Cardiac muscle cell (in vitro differentiated cells and primary cell): ENCODE data around the gene KLHL30. TPM values are rescaled to one million over a fixed set of nuclear protein-coding genes. Genes with fewer than 3 reads are reported as not detected.

Experiments
- DNase-seq, 2 donors: peaks; one replicate each; pipeline versions ENCODE4 v3.0.0 to v3.0.0-alpha.2; 2010 to 2017; ENCODE audit warnings: low read depth in 1 of 2, low spot score in 1 of 2
- H3K27ac ChIP-seq: fragments of 200-600 bp; sonication (generic); 2 replicates; pipeline ENCODE4 v1.5.1; 2016
- H3K27me3 ChIP-seq: fragments of 200-600 bp; sonication (generic); 2 replicates; pipeline ENCODE4 v1.6.0; 2016; ENCODE audit warnings: control low read depth
- H3K36me3 ChIP-seq: fragments of 200-600 bp; sonication (generic); 2 replicates; pipeline ENCODE4 v1.5.1; 2016; ENCODE audit warnings: control low read depth
- H3K4me1 ChIP-seq: fragments of 200-600 bp; sonication (generic); 2 replicates; pipeline ENCODE4 v1.8.1; 2017; ENCODE audit warnings: low read depth, mild to moderate bottlenecking, mixed run types
- H3K4me3 ChIP-seq: fragments of 200-600 bp; sonication (generic); 2 replicates; pipeline ENCODE4 v1.5.1; 2016; ENCODE audit warnings: mild to moderate bottlenecking
- H3K9me3 ChIP-seq: fragments of 200-600 bp; sonication (generic); 2 replicates; pipeline ENCODE4 v1.5.1; 2017; ENCODE audit warnings: low read depth, mild to moderate bottlenecking, control low read depth
- polyA plus RNA-seq: library from polyadenylated mRNA; unstranded; fragments of >200 nt; fragmentation: Nextera tagmentation; extraction: Ambion mirVana; gene quantifications from 2 replicates; pipeline ENCODE4 v1.2.1, GENCODE V29; 2016
- total RNA-seq: library from RNA; depleted of rRNA; stranded (reverse); fragments of >200 nt; gene quantifications from 2 replicates; pipeline ENCODE4 v1.2.3, GENCODE V29; 2016
- TF ChIP-seq, protein P1 (sequence below): IDR thresholded peaks from 2 replicates; pipeline ENCODE4 v1.5.1; 2012; ENCODE audit warnings: low read depth, mild to moderate bottlenecking, low read length

KLHL30 gene
- total and polyA plus RNA-seq, 2 experiments from 2014 or later = 6.7 to 31.7 TPM

- no peaks in the 10 kb centered on the region for H3K4me1 ChIP-seq
- H3K27ac ChIP-seq = no peak overlapping the region
- no peak for DNase-seq
- no peaks in the 10 kb centered on the region for H3K9me3 ChIP-seq
- peaks cover 56% of the 10 kb centered on the region for H3K36me3 ChIP-seq
- no peak overlapping the region for H3K4me3 ChIP-seq
- TF ChIP-seq, protein P1, sequence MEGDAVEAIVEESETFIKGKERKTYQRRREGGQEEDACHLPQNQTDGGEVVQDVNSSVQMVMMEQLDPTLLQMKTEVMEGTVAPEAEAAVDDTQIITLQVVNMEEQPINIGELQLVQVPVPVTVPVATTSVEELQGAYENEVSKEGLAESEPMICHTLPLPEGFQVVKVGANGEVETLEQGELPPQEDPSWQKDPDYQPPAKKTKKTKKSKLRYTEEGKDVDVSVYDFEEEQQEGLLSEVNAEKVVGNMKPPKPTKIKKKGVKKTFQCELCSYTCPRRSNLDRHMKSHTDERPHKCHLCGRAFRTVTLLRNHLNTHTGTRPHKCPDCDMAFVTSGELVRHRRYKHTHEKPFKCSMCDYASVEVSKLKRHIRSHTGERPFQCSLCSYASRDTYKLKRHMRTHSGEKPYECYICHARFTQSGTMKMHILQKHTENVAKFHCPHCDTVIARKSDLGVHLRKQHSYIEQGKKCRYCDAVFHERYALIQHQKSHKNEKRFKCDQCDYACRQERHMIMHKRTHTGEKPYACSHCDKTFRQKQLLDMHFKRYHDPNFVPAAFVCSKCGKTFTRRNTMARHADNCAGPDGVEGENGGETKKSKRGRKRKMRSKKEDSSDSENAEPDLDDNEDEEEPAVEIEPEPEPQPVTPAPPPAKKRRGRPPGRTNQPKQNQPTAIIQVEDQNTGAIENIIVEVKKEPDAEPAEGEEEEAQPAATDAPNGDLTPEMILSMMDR = no peak
- H3K27me3 ChIP-seq = no peaks in the 10 kb centered on the region
Observed at GRCh38 chr2:238190445-238190844, 52.0 kb downstream of the KLHL30 start.

Other genes starting within 250 kb of the KLHL30 start
- gene UBE2F, start 171.7 kb upstream of the KLHL30 start, total RNA-seq = 35.1 and 62.4 TPM in 2 replicates
- 47.2 and 66.2 TPM in 2 replicates for gene UBE2F, start 171.7 kb upstream of the KLHL30 start, polyA plus RNA-seq
- 16.6 and 19.7 TPM in 2 replicates for gene SCLY, start 77.7 kb upstream of the KLHL30 start, total RNA-seq
- 25.2 and 28.1 TPM in 2 replicates for gene SCLY, start 77.7 kb upstream of the KLHL30 start, polyA plus RNA-seq
- gene ESPNL, start 38.3 kb upstream of the KLHL30 start, total RNA-seq = 4.3 and 8.5 TPM in 2 replicates
- 3.7 and 5.3 TPM in 2 replicates for gene ESPNL, start 38.3 kb upstream of the KLHL30 start, polyA plus RNA-seq
- 1.5 TPM in 1 of 2 replicates, not detected in the other for gene ERFE, start 20.3 kb downstream of the KLHL30 start, total RNA-seq
- gene ERFE, start 20.3 kb downstream of the KLHL30 start, polyA plus RNA-seq = 0.60 and 2.0 TPM in 2 replicates
- 25.7 and 28.2 TPM in 2 replicates for gene ILKAP, start 65.0 kb downstream of the KLHL30 start, total RNA-seq
- gene ILKAP, start 65.0 kb downstream of the KLHL30 start, polyA plus RNA-seq = 61.0 and 81.9 TPM in 2 replicates
- gene HES6, start 101.4 kb downstream of the KLHL30 start, total RNA-seq = 8.8 and 11.9 TPM in 2 replicates
- 6.6 and 11.2 TPM in 2 replicates for gene HES6, start 101.4 kb downstream of the KLHL30 start, polyA plus RNA-seq
- 2.0 and 3.9 TPM in 2 replicates for gene PER2, start 149.9 kb downstream of the KLHL30 start, total RNA-seq
- 1.4 and 4.6 TPM in 2 replicates for gene PER2, start 149.9 kb downstream of the KLHL30 start, polyA plus RNA-seq
- 8.3 and 13.9 TPM in 2 replicates for gene TRAF3IP1, start 181.8 kb downstream of the KLHL30 start, total RNA-seq
- 10.8 and 12.1 TPM in 2 replicates for gene TRAF3IP1, start 181.8 kb downstream of the KLHL30 start, polyA plus RNA-seq